HepG2 (cell line): ENCODE data around the gene MINDY1. TPM values are rescaled to one million over a fixed set of nuclear protein-coding genes. Genes with fewer than 3 reads are reported as not detected.

Experiments used
- BHLHE40 ChIP-seq: IDR thresholded peaks from 2 replicates; pipeline ENCODE4 v1.6.1; 2011; ENCODE audit warnings: low read length, improper control_type of control experiment
- ERF ChIP-seq: IDR thresholded peaks from 2 replicates; pipeline ENCODE4 v1.6.1; 2018; ENCODE audit warnings: missing biosample characterization, missing genetic modification reagents
- EZH2 ChIP-seq: conservative IDR thresholded peaks from 2 replicates; pipeline ENCODE4 v1.6.1; 2012; ENCODE audit warnings: mild to moderate bottlenecking, low read depth, low read length, moderate library complexity
- FOXK2 ChIP-seq: fragments of 450-650 bp; IDR thresholded peaks from 2 replicates; pipeline ENCODE4 v1.6.1; 2016
- HCFC1 ChIP-seq: fragments of 150-350 bp; IDR thresholded peaks from 2 replicates; pipeline ENCODE4 v1.6.1; 2014; ENCODE audit warnings: low read depth, low read length
- HNRNPK ChIP-seq: fragments of 200-400 bp; formaldehyde crosslinking; IDR thresholded peaks from 2 replicates; pipeline ENCODE4 v1.6.1; 2018; ENCODE audit warnings: low read length, low read depth, moderate library complexity, mild to moderate bottlenecking; ENCODE audit not compliant: poor library complexity, severe bottlenecking
- IRF1 ChIP-seq: sonication (generic); formaldehyde crosslinking; IDR thresholded peaks from 2 replicates; pipeline ENCODE4 v1.4.0; 2020; ENCODE audit warnings: low read depth, mild to moderate bottlenecking, missing genetic modification reagents
- IRF2 ChIP-seq: IDR thresholded peaks from 2 replicates; pipeline ENCODE4 v1.6.1; 2018; ENCODE audit warnings: missing genetic modification reagents, missing compliant biosample characterization
- ISX ChIP-seq: sonication (generic); formaldehyde crosslinking; conservative IDR thresholded peaks from 2 replicates; pipeline ENCODE4 v1.5.0; 2020; ENCODE audit warnings: missing genetic modification reagents
- MAFK ChIP-seq, 2 experiments: IDR thresholded peaks in 1 of 2; conservative IDR thresholded peaks in 1 of 2; 2 replicates each; pipeline ENCODE4 v1.6.1; 2011; ENCODE audit warnings: improper control_type of control experiment in 2 of 2, low read length in 2 of 2
- NFE2 ChIP-seq: sonication (generic); formaldehyde crosslinking; IDR thresholded peaks from 2 replicates; pipeline ENCODE4 v1.4.0; 2020; ENCODE audit warnings: missing genetic modification reagents
- NFE2L1 ChIP-seq: sonication (generic); formaldehyde crosslinking; IDR thresholded peaks from 2 replicates; pipeline ENCODE4 v1.4.0; 2020; ENCODE audit warnings: missing genetic modification reagents, mild to moderate bottlenecking, borderline replicate concordance
- NFKB2 ChIP-seq: sonication (generic); formaldehyde crosslinking; IDR thresholded peaks from 2 replicates; pipeline ENCODE4 v1.4.0; 2020; ENCODE audit warnings: missing genetic modification reagents, borderline replicate concordance
- NFYC ChIP-seq: IDR thresholded peaks from 2 replicates; pipeline ENCODE4 v1.6.1; 2016; ENCODE audit warnings: missing genetic modification reagents, missing compliant biosample characterization
- NONO ChIP-seq, 2 experiments: fragments of 450-650 bp in 1 of 2; sonication (generic) in 1 of 2; formaldehyde crosslinking in 1 of 2; IDR thresholded peaks in 1 of 2; conservative IDR thresholded peaks in 1 of 2; 2 replicates each; pipeline versions ENCODE4 v1.6.1 to v1.8.0; 2017 to 2022; ENCODE audit warnings: mild to moderate bottlenecking in 1 of 2, missing genetic modification reagents in 1 of 2, moderate library complexity in 1 of 2
- NR3C1 ChIP-seq: sonication (generic); formaldehyde crosslinking; IDR thresholded peaks from 2 replicates; pipeline ENCODE4 v1.4.0; 2020; ENCODE audit warnings: missing genetic modification reagents
- POGZ ChIP-seq: sonication (generic); formaldehyde crosslinking; IDR thresholded peaks from 2 replicates; pipeline ENCODE4 v1.4.0; 2020; ENCODE audit warnings: mild to moderate bottlenecking, missing genetic modification reagents
- RORA ChIP-seq: sonication (generic); formaldehyde crosslinking; IDR thresholded peaks from 2 replicates; pipeline ENCODE4 v1.5.0; 2020; ENCODE audit warnings: mild to moderate bottlenecking, missing genetic modification reagents, moderate library complexity
- SIX4 ChIP-seq: sonication (generic); formaldehyde crosslinking; IDR thresholded peaks from 2 replicates; pipeline ENCODE4 v1.4.0; 2020; ENCODE audit warnings: missing genetic modification reagents
- SMAD3 ChIP-seq: sonication (generic); formaldehyde crosslinking; IDR thresholded peaks from 2 replicates; pipeline ENCODE4 v1.4.0; 2020; ENCODE audit warnings: missing genetic modification reagents
- TAF15 ChIP-seq: fragments of 200-400 bp; formaldehyde crosslinking; IDR thresholded peaks from one replicate; pipeline ENCODE4 v1.6.1; 2018; ENCODE audit warnings: mild to moderate bottlenecking, low read depth, low read length; ENCODE audit not compliant: poor library complexity, severe bottlenecking
- TEAD2 ChIP-seq: sonication (generic); formaldehyde crosslinking; IDR thresholded peaks from 2 replicates; pipeline ENCODE4 v1.9.0; 2021; ENCODE audit warnings: missing genetic modification reagents
- ZBTB3 ChIP-seq: sonication (generic); formaldehyde crosslinking; IDR thresholded peaks from 2 replicates; pipeline ENCODE4 v1.4.0; 2020; ENCODE audit warnings: low read depth, mild to moderate bottlenecking, moderate library complexity, missing genetic modification reagents, borderline replicate concordance
- ZNF121 ChIP-seq: sonication (generic); formaldehyde crosslinking; IDR thresholded peaks from 2 replicates; pipeline ENCODE4 v1.5.0; 2020; ENCODE audit warnings: mild to moderate bottlenecking, missing genetic modification reagents
- ZNF484 ChIP-seq: sonication (generic); formaldehyde crosslinking; IDR thresholded peaks from 2 replicates; pipeline ENCODE4 v1.5.1; 2020; ENCODE audit warnings: mild to moderate bottlenecking, low read depth, missing genetic modification reagents, borderline replicate concordance
- ZNF572 ChIP-seq: sonication (generic); formaldehyde crosslinking; IDR thresholded peaks from 2 replicates; pipeline ENCODE4 v1.5.1; 2020; ENCODE audit warnings: mild to moderate bottlenecking, missing genetic modification reagents
- polyA plus RNA-seq, 8 experiments: library from polyadenylated mRNA; depleted of rRNA in 3 of 8; stranded (reverse) in 7 of 8; unstranded in 1 of 8; fragments of >200 nt; fragmentation: Illumina TruSeq in 4 of 8; extraction: Trizol in 4 of 8; gene quantifications; 2 replicates each; pipeline versions ENCODE4 v1.2.1 to v1.2.3, GENCODE V29; 2011 to 2016; ENCODE audit warnings: low read depth in 4 of 8, missing spikeins in 1 of 8, mixed read lengths in 1 of 8; ENCODE audit not compliant: insufficient read depth in 1 of 8
- total RNA-seq, 5 experiments: library from RNA; depleted of rRNA; stranded (reverse); fragments of >200 nt; fragmentation: Illumina TruSeq; extraction: Trizol; gene quantifications; 2 replicates each; pipeline ENCODE4 v1.2.3, GENCODE V29; 2016; ENCODE audit warnings: low read depth in 1 of 5
- TF ChIP-seq, protein P1 (sequence below): sonication (generic); formaldehyde crosslinking; IDR thresholded peaks from 2 replicates; pipeline ENCODE4 v1.9.0; 2021; ENCODE audit warnings: missing genetic modification reagents, mild to moderate bottlenecking, borderline replicate concordance
- TF ChIP-seq, protein P2 (sequence below): sonication (generic); formaldehyde crosslinking; IDR thresholded peaks from 2 replicates; pipeline ENCODE4 v1.5.0; 2020; ENCODE audit warnings: missing genetic modification reagents

MINDY1 gene
- total and polyA plus RNA-seq, 2 of the 13 experiments (the other 11 are each of a cell fraction or from before 2014, with no cell fraction given): 11.1 to 15.0 TPM

GRCh38 chr1:150979092-150980056, 27.3 kb downstream of the MINDY1 start (continued):
- TF ChIP-seq IRF1 (no peak), MAFK (conservative IDR thresholded peaks at IDR 0.05 in 1 of 2, IDR thresholded peaks at IDR 0.05 in 1 of 2; ENCODE audit: low read length in 2 of 2) (no peak), NONO (IDR thresholded peaks at IDR 0.05) (no peak), NONO (CRISPR knock-in tag; conservative IDR thresholded peaks at IDR 0.05) (no peak), NFYC (0 out of 2 replicates have a peak, but pooled peaks have one; percentile 20), BHLHE40 (no peak), TEAD2 (CRISPR knock-in tag) (no peak), IRF2 (CRISPR knock-in tag) (peak; percentile 45; the same call in 1 of the 2 replicates), NFE2 (CRISPR knock-in tag) (no peak), SMAD3 (CRISPR knock-in tag) (peak; percentile 72; the same call in 1 of the 2 replicates), POGZ (no peak; the same call in 1 of the 2 replicates), HCFC1 (no peak), FOXK2 (no peak), NFE2L1 (no peak), RORA (no peak), HNRNPK (no peak), ZBTB3 (CRISPR knock-in tag) (no peak), ZNF484 (no peak), ISX (CRISPR knock-in tag) (no peak), ERF (no peak), NR3C1 (CRISPR knock-in tag) (no peak), SIX4 (CRISPR knock-in tag) (no peak), ZNF572 (CRISPR knock-in tag) (0 out of 2 replicates have a peak, but pooled peaks have one; percentile 83), TAF15 (no peak), ZNF121 (no peak), NFKB2 (CRISPR knock-in tag) (peak; percentile 55; the same call in 1 of the 2 replicates), EZH2 (no peak)
- TF ChIP-seq, protein P1, sequence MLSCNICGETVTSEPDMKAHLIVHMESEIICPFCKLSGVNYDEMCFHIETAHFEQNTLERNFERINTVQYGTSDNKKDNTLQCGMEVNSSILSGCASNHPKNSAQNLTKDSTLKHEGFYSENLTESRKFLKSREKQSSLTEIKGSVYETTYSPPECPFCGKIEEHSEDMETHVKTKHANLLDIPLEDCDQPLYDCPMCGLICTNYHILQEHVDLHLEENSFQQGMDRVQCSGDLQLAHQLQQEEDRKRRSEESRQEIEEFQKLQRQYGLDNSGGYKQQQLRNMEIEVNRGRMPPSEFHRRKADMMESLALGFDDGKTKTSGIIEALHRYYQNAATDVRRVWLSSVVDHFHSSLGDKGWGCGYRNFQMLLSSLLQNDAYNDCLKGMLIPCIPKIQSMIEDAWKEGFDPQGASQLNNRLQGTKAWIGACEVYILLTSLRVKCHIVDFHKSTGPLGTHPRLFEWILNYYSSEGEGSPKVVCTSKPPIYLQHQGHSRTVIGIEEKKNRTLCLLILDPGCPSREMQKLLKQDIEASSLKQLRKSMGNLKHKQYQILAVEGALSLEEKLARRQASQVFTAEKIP: no peak
- TF ChIP-seq, protein P2, sequence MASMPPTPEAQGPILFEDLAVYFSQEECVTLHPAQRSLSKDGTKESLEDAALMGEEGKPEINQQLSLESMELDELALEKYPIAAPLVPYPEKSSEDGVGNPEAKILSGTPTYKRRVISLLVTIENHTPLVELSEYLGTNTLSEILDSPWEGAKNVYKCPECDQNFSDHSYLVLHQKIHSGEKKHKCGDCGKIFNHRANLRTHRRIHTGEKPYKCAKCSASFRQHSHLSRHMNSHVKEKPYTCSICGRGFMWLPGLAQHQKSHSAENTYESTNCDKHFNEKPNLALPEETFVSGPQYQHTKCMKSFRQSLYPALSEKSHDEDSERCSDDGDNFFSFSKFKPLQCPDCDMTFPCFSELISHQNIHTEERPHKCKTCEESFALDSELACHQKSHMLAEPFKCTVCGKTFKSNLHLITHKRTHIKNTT: no peak
